GM19239 (cell line): ENCODE data around the gene ASB16.

ENCODE experiments used
- DNase-seq: peaks from one replicate; pipeline ENCODE4 v3.0.0; 2011; ENCODE audit warnings: low spot score; ENCODE audit not compliant: insufficient read length
- FAIRE-seq: peaks from 2 replicates; lab custom pipeline; 2011; peaks lifted over from hg19 to GRCh38; lab: Jason Lieb, UNC

Gene ASB16

GRCh38 chr17:44219616-44220212 is 49.2 kb downstream of the ASB16 start, which contains the start of gene UBTF:
TSS of gene UBTF (minus strand) at chr17:44219675. CDS start at chr17:44218229, 1,446 bp downstream.
- DNase-seq (no peak), FAIRE-seq (no peak)

DNA sequence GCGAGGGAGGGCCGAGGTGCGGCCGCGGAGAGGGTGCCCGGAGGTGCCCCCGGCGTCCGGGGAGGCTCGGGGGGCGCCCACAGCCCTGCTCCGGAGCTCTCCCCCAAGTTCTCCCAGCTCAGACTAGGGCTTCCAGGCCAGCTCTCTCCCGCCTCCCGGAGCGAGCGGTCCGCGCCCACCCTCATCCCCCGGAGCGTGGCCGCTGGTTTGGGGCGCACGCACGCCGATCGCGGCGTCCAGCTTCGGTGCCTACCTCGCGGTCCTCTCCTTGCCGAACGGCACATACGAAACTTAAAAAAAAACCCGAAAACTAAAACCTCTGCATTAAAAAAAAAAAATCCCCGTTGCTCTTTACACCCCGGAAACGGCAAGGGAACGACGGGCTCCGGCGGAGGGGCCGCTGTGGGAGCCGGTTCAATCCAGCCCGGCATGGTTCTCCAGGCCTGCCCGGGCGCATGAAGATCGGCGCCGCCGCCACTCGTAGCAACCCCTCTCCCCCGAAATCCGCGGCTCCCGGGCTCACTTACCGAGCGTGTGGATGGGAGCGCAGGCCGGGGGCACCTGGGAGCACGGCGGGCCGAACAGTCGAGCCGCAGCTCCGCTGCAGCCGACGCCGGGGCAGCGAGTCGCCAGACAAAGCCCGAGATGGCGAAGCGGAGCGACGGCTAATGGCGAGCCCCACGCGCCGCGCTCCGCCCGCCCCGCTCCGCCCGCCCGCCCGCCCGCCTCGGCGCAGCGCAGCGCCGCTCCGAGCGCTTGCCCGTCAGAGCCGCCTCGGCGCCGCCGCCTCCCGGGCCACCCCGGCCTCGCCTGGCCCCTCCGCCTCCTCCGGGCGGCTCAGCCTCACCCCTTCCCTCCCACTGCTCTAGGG is 49.9 kb downstream of the ASB16 start:
- FAIRE-seq (no peak), DNase-seq (no peak)

DNA sequence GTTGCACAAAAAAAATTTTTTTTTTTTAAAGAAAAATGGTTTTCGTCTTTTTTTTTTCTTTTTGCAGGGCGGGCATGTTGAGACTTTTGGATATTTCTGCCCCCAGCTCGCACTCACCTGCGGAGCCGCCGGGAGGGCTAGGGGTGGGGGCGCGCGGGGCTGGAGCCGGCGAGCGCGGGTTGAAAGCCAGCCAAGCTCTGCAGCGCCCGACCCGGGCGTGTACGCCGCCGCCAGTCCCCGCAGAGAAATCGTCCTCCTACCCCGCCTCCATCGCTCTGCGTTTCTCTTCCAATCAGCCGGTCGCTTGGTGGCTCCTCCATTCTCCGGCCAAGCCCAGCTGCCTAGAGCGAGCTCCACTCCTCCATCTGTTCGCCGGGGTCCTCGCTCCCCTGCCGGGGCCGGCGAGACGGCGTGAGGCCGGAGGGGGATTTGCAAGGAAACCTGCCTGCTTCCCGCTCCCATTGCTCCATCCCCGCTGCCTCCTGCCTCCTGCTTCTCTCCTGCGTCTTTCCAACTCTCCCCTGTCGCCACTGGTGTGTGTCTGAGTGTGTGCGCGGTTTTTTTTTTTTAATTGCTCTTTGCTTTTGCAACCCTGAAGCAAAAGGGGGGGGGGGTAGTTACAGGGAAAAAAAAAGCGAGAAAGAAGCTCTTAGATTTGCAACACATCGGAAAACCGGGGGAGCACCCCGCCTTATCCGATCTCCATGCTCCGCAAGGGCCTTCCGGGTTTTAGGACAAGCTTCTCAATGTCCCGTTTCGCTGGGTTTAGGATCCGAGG is 50.8 kb downstream of the ASB16 start:
- DNase-seq, result peak; percentile 68
- FAIRE-seq, result peak; percentile 64

DNA sequence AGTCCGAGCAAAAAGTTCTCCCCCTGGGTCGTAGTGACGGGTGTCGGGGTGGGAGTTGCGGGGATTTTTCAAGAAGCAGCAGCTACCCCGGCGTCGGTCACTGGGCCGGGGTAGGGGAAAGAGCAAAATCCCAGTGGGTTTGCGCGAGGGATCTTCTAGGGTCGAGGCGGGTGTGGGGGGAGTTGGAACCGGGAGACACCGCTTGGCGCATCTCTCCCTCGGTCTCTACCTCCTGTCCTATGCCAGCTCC is 51.3 kb downstream of the ASB16 start:
- DNase-seq, result no peak
- no peak for FAIRE-seq

- peak; percentile 85 for FAIRE-seq
- DNase-seq, result no peak
These were observed 51.8 kb downstream of the ASB16 start for GRCh38 chr17:44222112-44222869.

- FAIRE-seq (no peak), DNase-seq (no peak)
These were observed 53.1 kb downstream of the ASB16 start for GRCh38 chr17:44223541-44224071.
